WTC11 (cell line): ENCODE measurements around the gene SPHK2.

ENCODE experiments used
- TF ChIP-seq, protein P1 (sequence below): fragments of 200-600 bp; IDR thresholded peaks from 2 replicates; pipeline ENCODE4 v1.8.0; 2022; ENCODE audit warnings: antibody characterized with exemption
- TF ChIP-seq, protein P2 (sequence below): sonication (generic); formaldehyde crosslinking; IDR thresholded peaks from 2 replicates; pipeline ENCODE4 v1.8.0; 2023; ENCODE audit warnings: missing genetic modification reagents, mild to moderate bottlenecking, borderline replicate concordance

DNA sequence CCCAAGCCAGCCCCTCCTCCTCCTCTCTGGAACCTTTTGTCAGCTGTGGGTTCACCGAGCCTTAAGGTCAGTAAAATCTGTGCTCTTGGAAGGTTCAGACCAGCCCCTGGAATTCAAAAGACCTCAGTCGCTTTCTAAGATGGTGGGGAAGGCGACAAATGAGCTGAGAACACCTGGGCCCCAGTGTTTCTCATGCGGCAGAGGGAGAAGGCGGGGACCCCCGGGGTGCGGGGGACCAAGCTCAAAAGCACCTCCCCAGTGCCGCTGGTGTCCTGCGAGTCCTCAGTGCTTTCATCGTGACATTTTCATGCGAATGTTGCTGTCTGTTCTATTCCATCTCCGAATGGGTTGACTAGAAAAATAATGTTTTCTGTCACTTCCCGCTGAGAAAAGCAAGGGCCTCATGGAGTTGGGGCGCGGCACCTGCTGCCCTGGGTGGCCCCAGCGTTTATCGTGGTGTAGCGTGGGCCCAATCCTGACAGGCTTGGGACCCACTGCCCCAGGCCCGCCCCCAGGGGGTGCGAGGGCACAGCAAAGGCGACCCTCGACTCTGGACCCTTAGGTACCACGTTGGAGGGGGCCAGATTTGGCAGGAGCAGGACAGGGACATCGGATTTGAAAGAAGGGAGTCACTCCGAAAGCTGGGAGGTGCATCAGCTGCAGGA lies 54.3 kb downstream of the SPHK2 start:
- TF ChIP-seq, protein P1, sequence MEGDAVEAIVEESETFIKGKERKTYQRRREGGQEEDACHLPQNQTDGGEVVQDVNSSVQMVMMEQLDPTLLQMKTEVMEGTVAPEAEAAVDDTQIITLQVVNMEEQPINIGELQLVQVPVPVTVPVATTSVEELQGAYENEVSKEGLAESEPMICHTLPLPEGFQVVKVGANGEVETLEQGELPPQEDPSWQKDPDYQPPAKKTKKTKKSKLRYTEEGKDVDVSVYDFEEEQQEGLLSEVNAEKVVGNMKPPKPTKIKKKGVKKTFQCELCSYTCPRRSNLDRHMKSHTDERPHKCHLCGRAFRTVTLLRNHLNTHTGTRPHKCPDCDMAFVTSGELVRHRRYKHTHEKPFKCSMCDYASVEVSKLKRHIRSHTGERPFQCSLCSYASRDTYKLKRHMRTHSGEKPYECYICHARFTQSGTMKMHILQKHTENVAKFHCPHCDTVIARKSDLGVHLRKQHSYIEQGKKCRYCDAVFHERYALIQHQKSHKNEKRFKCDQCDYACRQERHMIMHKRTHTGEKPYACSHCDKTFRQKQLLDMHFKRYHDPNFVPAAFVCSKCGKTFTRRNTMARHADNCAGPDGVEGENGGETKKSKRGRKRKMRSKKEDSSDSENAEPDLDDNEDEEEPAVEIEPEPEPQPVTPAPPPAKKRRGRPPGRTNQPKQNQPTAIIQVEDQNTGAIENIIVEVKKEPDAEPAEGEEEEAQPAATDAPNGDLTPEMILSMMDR = no peak
- TF ChIP-seq, protein P2, sequence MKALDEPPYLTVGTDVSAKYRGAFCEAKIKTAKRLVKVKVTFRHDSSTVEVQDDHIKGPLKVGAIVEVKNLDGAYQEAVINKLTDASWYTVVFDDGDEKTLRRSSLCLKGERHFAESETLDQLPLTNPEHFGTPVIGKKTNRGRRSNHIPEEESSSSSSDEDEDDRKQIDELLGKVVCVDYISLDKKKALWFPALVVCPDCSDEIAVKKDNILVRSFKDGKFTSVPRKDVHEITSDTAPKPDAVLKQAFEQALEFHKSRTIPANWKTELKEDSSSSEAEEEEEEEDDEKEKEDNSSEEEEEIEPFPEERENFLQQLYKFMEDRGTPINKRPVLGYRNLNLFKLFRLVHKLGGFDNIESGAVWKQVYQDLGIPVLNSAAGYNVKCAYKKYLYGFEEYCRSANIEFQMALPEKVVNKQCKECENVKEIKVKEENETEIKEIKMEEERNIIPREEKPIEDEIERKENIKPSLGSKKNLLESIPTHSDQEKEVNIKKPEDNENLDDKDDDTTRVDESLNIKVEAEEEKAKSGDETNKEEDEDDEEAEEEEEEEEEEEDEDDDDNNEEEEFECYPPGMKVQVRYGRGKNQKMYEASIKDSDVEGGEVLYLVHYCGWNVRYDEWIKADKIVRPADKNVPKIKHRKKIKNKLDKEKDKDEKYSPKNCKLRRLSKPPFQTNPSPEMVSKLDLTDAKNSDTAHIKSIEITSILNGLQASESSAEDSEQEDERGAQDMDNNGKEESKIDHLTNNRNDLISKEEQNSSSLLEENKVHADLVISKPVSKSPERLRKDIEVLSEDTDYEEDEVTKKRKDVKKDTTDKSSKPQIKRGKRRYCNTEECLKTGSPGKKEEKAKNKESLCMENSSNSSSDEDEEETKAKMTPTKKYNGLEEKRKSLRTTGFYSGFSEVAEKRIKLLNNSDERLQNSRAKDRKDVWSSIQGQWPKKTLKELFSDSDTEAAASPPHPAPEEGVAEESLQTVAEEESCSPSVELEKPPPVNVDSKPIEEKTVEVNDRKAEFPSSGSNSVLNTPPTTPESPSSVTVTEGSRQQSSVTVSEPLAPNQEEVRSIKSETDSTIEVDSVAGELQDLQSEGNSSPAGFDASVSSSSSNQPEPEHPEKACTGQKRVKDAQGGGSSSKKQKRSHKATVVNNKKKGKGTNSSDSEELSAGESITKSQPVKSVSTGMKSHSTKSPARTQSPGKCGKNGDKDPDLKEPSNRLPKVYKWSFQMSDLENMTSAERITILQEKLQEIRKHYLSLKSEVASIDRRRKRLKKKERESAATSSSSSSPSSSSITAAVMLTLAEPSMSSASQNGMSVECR (CRISPR knock-in tag) = no peak
